Endothelial cell of umbilical vein (primary cell): ENCODE data around the gene SPSB1.

ENCODE experiments used
- CTCF ChIP-seq, 2 donors: IDR thresholded peaks; 1 replicate in 1 of 2; 2 replicates in 1 of 2; pipeline ENCODE4 v1.5.1; 2011; ENCODE audit warnings: low read length in 2 of 2, mild to moderate bottlenecking in 2 of 2, moderate library complexity in 2 of 2, control low read depth in 1 of 2, inconsistent platforms in 1 of 2, low read depth in 1 of 2; ENCODE audit not compliant: insufficient read depth in 1 of 2; ENCODE audit errors: extremely low read depth in 1 of 2
- EZH2 ChIP-seq: IDR thresholded peaks from 2 replicates; pipeline ENCODE4 v1.6.1; 2012; ENCODE audit warnings: borderline replicate concordance, low read depth, mild to moderate bottlenecking, moderate library complexity, low read length, inconsistent platforms; ENCODE audit not compliant: severe bottlenecking
- FOS ChIP-seq: IDR thresholded peaks from 2 replicates; pipeline ENCODE4 v1.6.1; 2011; ENCODE audit warnings: mild to moderate bottlenecking, low read length, moderate library complexity, borderline replicate concordance; ENCODE audit not compliant: insufficient read depth
- JUN ChIP-seq: IDR thresholded peaks from 2 replicates; pipeline ENCODE4 v1.6.1; 2011; ENCODE audit warnings: borderline replicate concordance, low read depth; ENCODE audit not compliant: insufficient read length, insufficient read depth
- MYC ChIP-seq: IDR thresholded peaks from one replicate; pipeline ENCODE4 v1.6.1; 2011; ENCODE audit warnings: mild to moderate bottlenecking, low read depth, low read length
- POLR2A ChIP-seq: IDR thresholded peaks from 2 replicates; pipeline ENCODE4 v1.6.1; 2012; ENCODE audit warnings: low read depth, mild to moderate bottlenecking, control low read depth, low read length
- POLR2AphosphoS5 ChIP-seq: IDR thresholded peaks from 2 replicates; pipeline ENCODE4 v1.6.1; 2012; ENCODE audit warnings: low read depth, mild to moderate bottlenecking, control low read depth, low read length, moderate library complexity; ENCODE audit not compliant: insufficient read depth
- TF ChIP-seq, protein P1 (sequence below): IDR thresholded peaks from 2 replicates; pipeline ENCODE4 v1.6.1; 2011; ENCODE audit not compliant: insufficient read depth, insufficient read length

DNA sequence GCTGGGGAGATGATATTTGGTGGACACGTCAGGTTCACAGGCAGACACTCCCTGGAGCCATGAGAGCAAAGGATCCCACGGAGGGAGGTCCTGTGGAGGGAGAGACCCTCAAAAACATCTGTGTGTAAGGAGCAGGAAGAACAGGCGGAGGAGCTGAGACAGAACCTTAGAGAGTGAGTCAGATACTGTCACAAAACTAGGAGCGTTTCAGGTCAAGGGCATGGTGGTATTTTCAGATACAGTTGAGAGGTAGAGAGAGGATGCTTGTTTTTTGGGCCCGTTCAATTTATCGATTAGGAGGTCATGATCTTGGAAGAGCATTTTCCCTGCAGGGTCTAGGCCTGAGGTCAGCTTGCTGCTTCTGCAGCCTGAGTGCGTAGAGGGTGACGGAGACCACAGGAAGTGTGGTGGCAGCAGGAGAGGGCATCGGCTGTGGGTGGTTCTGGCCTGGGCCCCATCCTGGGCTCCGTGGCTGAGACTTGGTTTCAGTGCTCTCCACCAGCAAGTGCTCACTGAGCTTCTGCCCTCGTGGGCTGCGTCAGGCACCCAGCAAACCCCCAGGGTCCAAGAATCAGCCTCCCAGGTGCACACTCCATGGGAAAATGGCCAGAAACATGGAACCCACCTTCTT, 39.9 kb downstream of the SPSB1 start:
- TF ChIP-seq CTCF (IDR thresholded peaks at IDR 0.05; ENCODE audit: extremely low read depth in 1 of 2, insufficient read depth in 1 of 2, low read depth in 1 of 2, low read length in 2 of 2) (no peak), FOS (no peak), EZH2 (no peak), POLR2A (no peak), POLR2AphosphoS5 (no peak), JUN (no peak), MYC (no peak)
- TF ChIP-seq, protein P1, sequence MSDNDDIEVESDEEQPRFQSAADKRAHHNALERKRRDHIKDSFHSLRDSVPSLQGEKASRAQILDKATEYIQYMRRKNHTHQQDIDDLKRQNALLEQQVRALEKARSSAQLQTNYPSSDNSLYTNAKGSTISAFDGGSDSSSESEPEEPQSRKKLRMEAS: no peak
